Fibroblast of villous mesenchyme (primary cell): Measurements from ENCODE around the gene FGF14. TPM values are rescaled to one million over a fixed set of nuclear protein-coding genes. Genes with fewer than 3 reads are reported as not detected.

Experiments
- DNase-seq: peaks from one replicate; pipeline ENCODE4 v3.0.0-alpha.2; 2010; ENCODE audit warnings: low read depth
- H3K4me3 ChIP-seq: 2 replicates; pipeline ENCODE4 v1.5.1; 2011; ENCODE audit warnings: low read depth, mild to moderate bottlenecking, low read length
- CTCF ChIP-seq: IDR thresholded peaks from 2 replicates; pipeline ENCODE4 v1.5.1; 2012; ENCODE audit warnings: low read depth, mild to moderate bottlenecking, low read length; ENCODE audit not compliant: insufficient read depth
- total RNA-seq: library from RNA; depleted of rRNA; stranded (reverse); fragments of >200 nt; gene quantifications from 2 replicates; pipeline ENCODE4 v1.2.3, GENCODE V29; 2012

The FGF14 gene
- total RNA-seq, 1 donor = under 0.01 TPM

- no peak overlapping the region for H3K4me3 ChIP-seq
- TF ChIP-seq CTCF = no peak
- DNase-seq = no peak
Measured at GRCh38 chr13:102227741-102228140, 174.1 kb downstream of the FGF14 start.

DNA sequence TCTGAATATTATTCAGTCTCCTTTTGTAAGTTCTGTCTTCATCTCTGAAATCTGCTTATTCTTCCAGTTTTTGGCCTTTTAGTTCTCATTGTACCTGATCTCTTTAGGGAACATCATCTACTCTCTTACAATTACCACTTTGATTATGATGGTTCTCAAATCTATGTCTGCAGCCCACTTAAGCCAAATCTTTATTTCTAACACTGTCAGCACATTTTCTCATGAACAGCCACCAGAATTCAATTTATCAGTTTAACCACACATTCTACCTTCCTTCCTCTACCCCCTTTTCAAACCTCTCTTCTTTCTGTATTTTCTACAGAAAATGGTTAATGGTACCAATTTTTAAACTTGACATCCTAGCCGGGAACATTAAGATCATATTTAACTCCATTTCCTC, 175.3 kb downstream of the FGF14 start:
- H3K4me3 ChIP-seq = no peak overlapping the region
- DNase-seq = no peak
- TF ChIP-seq CTCF = no peak

- DNase-seq = no peak
- TF ChIP-seq CTCF = no peak
- H3K4me3 ChIP-seq = no peak overlapping the region
Measured at GRCh38 chr13:102225892-102226291, 176.0 kb downstream of the FGF14 start.

- peak; percentile 29 for DNase-seq
- no peak for TF ChIP-seq CTCF
- H3K4me3 ChIP-seq = no peak overlapping the region
Measured at GRCh38 chr13:102220681-102221228, 181.1 kb downstream of the FGF14 start.

DNA sequence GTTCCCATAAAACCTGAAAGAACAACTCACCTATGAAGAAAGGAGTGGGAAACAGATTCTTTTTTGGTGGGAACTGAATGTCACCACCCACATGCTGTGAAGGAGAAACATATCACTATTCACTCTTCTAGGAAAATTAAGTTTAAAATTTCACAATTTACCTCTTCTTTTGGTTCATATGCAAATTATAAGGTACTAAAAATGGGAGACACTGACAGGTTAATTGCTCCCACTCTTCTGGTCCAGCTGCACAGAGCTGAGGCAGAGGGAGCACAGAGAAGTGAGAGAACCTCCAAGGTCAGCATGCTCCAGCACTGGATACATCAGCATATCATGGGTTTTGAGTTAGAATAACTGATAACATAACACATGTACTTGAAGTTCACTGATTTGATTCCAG, 186.9 kb downstream of the FGF14 start:
- no peak for DNase-seq
- no peak for TF ChIP-seq CTCF
- no peak overlapping the region for H3K4me3 ChIP-seq

DNA sequence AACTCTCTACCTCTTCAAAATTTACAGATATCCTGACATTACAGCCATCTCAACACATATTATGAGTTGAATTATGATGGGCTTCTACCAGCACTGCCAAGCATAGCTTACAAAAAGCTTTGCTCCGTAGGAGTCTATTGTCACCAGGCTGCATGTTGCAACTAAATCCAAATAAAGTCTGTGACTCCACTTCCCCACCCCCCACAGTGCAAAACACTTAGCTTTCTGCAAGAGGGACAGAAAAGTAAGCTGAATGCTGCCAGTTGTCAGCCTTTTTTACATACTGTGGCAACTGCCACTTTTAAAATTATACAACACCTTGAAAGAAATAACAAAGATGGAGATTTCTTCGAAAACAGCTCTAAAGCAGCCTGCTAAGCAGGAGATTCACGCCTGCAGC, 189.1 kb downstream of the FGF14 start:
- no peak overlapping the region for H3K4me3 ChIP-seq
- no peak for TF ChIP-seq CTCF
- no peak for DNase-seq

DNA sequence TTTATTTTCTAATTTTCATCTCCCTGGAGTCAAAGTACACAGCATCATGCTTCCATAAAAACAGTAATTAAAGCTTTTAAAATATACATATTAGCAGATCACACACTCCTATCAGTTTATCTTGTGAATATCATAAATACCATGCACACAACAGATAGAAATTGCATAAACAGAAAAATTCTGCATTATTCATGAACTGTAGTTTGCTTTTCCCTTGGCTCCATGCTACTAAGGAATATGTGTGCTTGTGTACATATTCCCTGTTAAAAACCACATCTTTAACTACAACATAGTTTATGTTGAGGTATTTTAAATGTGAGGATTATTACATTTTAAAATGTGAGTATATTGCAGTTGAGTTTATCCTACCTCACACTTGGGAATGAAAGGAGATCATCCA, 193.5 kb downstream of the FGF14 start:
- no peak overlapping the region for H3K4me3 ChIP-seq
- no peak for TF ChIP-seq CTCF
- no peak for DNase-seq
